B cell (primary cell): ENCODE data around the gene TRPM7. TPM values are rescaled to one million over a fixed set of nuclear protein-coding genes. Genes with fewer than 3 reads are reported as not detected.
A peak's percentile ranks its signal among the peaks of the same experiment; 100 is the strongest.

ENCODE experiments used
- ATAC-seq: fragments of 200-7000 bp; cut with Tn5 transposase; one replicate; pipeline ENCODE4 v1.10.0; 2021; ENCODE audit warnings: low read depth, mild to moderate bottlenecking, moderate number of reproducible peaks, moderate library complexity
- CTCF ChIA-PET: fragments of 350-600 bp; sonication (Branson Sonifier 250); formaldehyde crosslinking; loops from one replicate; lab custom pipeline; 2021; ENCODE audit warnings: antibody characterized with exemption, inconsistent platforms; lab: Charles Lee
- POLR2A ChIA-PET: fragments of 350-600 bp; sonication (Branson Sonifier 250); formaldehyde crosslinking; loops from one replicate; lab custom pipeline; 2021; ENCODE audit warnings: antibody characterized with exemption; lab: Charles Lee
- DNase-seq: peaks from one replicate; pipeline ENCODE4 v3.0.0; 2013
- H2AFZ ChIP-seq: 2 replicates; pipeline ENCODE4 v1.6.1; 2012; ENCODE audit warnings: mild to moderate bottlenecking, low read depth, low read length; ENCODE audit not compliant: insufficient read depth, poor library complexity, severe bottlenecking
- H3K27ac ChIP-seq, 2 donors: 1 replicate in 1 of 2; 2 replicates in 1 of 2; pipeline ENCODE4 v1.5.1; 2012 to 2013; ENCODE audit warnings: low read length in 2 of 2, mild to moderate bottlenecking in 2 of 2, moderate library complexity in 1 of 2
- H3K27me3 ChIP-seq, 4 experiments: fragments of 200-600 bp in 1 of 4; sonication (generic) in 1 of 4; replicated peaks in 1 of 4; 1 replicate in 2 of 4; 2 replicates in 2 of 4; pipeline versions ENCODE4 v1.6.1 to v1.7.0; 2013 to 2016; ENCODE audit warnings: low read length in 3 of 4, mild to moderate bottlenecking in 2 of 4, mixed read lengths in 1 of 4, moderate library complexity in 1 of 4; ENCODE audit not compliant: insufficient read depth in 4 of 4, control insufficient read depth in 3 of 4; ENCODE audit errors: control extremely low read depth in 1 of 4
- H3K36me3 ChIP-seq, 2 experiments: replicated peaks in 1 of 2; 1 replicate in 1 of 2; 2 replicates in 1 of 2; pipeline versions ENCODE4 v1.6.1 to v1.7.1; 2013; ENCODE audit warnings: low read length in 1 of 2; ENCODE audit not compliant: insufficient read depth in 2 of 2, control insufficient read depth in 1 of 2; ENCODE audit errors: control extremely low read depth in 1 of 2, extremely low read depth in 1 of 2
- H3K4me1 ChIP-seq, 2 donors: fragments of 200-600 bp in 1 of 2; sonication (generic) in 1 of 2; 1 replicate in 1 of 2; 2 replicates in 1 of 2; pipeline versions ENCODE4 v1.5.1 to v1.6.1; 2013 to 2017; ENCODE audit warnings: low read length in 2 of 2; ENCODE audit not compliant: control insufficient read depth in 2 of 2, insufficient read depth in 2 of 2
- H3K4me2 ChIP-seq: replicated peaks from 2 replicates; pipeline ENCODE3; 2012; ENCODE audit warnings: mild to moderate bottlenecking, low read depth, low read length; ENCODE audit not compliant: poor library complexity, severe bottlenecking
- H3K4me3 ChIP-seq, 5 experiments: fragments of 200-600 bp in 1 of 5; sonication (generic) in 1 of 5; 1 replicate in 3 of 5; 2 replicates in 2 of 5; pipeline versions ENCODE4 v1.5.1 to v1.7.0; 2011 to 2016; ENCODE audit warnings: low read length in 4 of 5, mild to moderate bottlenecking in 4 of 5, low read depth in 2 of 5, control low read depth in 1 of 5, moderate library complexity in 1 of 5; ENCODE audit not compliant: insufficient read depth in 1 of 5; ENCODE audit errors: control extremely low read depth in 1 of 5, extremely low read depth in 1 of 5
- H3K79me2 ChIP-seq: fragments of 200-600 bp; sonication (generic); one replicate; pipeline ENCODE4 v1.6.0; 2016; ENCODE audit warnings: low read length; ENCODE audit not compliant: control insufficient read depth, insufficient read depth
- H3K9ac ChIP-seq: fragments of 200-600 bp; sonication (generic); 2 replicates; pipeline ENCODE4 v1.6.1; 2017; ENCODE audit warnings: mild to moderate bottlenecking, low read length, moderate library complexity
- H3K9me3 ChIP-seq, 3 donors: one replicate each; pipeline versions ENCODE4 v1.6.1 to v1.7.1; 2013; ENCODE audit warnings: low read length in 2 of 3; ENCODE audit not compliant: control insufficient read depth in 2 of 3, insufficient read depth in 1 of 3; ENCODE audit errors: control extremely low read depth in 1 of 3
- H4K20me1 ChIP-seq: 2 replicates; pipeline ENCODE4 v1.6.0; 2012; ENCODE audit warnings: mild to moderate bottlenecking, low read length; ENCODE audit not compliant: insufficient read depth, control insufficient read depth, poor library complexity, severe bottlenecking
- H3K27ac Mint-ChIP-seq: one replicate; pipeline ENCODE4 v1.8.0; 2021; ENCODE audit warnings: mixed read lengths
- H3K27me3 Mint-ChIP-seq: one replicate; pipeline ENCODE4 v1.8.0; 2021; ENCODE audit warnings: mixed read lengths
- H3K4me1 Mint-ChIP-seq: one replicate; pipeline ENCODE4 v1.8.0; 2021; ENCODE audit warnings: mixed read lengths
- H3K4me3 Mint-ChIP-seq: one replicate; pipeline ENCODE4 v1.8.0; 2021; ENCODE audit warnings: mixed read lengths
- H3K9me3 Mint-ChIP-seq: one replicate; pipeline ENCODE4 v1.8.0; 2022; ENCODE audit warnings: mixed read lengths; ENCODE audit not compliant: insufficient read depth
- CTCF ChIP-seq: fragments of 200-600 bp; IDR thresholded peaks from one replicate; pipeline ENCODE4 v1.8.0; 2022; ENCODE audit warnings: antibody characterized with exemption, mild to moderate bottlenecking
- EZH2 ChIP-seq: IDR thresholded peaks from 2 replicates; pipeline ENCODE4 v1.6.1; 2012; ENCODE audit warnings: borderline replicate concordance, low read depth, mild to moderate bottlenecking, moderate library complexity, low read length; ENCODE audit not compliant: insufficient read depth, poor library complexity, severe bottlenecking
- WGBS: methylation state at CpG from one replicate; pipeline ENCODE4 v1.1.5; 2013; ENCODE audit warnings: missing lambda C conversion rate; ENCODE audit not compliant: insufficient coverage; 5-methylcytosine and 5-hydroxymethylcytosine counted together
- intact Hi-C: fragments of 100-400 bp; cut with micrococcal nuclease; formaldehyde crosslinking; loops from one replicate; pipeline ENCODE4 v1.10.0; 2022
- polyA plus RNA-seq: library from polyadenylated mRNA; depleted of rRNA; stranded (reverse); fragments of >200 nt; gene quantifications from 2 replicates; pipeline ENCODE4 v1.2.3, GENCODE V29; 2012
- total RNA-seq, 2 donors: library from RNA; stranded (reverse); fragments of 120-200 nt in 1 of 2; gene quantifications; 1 replicate in 1 of 2; 2 replicates in 1 of 2; pipeline versions ENCODE4 v1.2.3 to v1.2.4, GENCODE V29; 2013 to 2022

Gene TRPM7
- total and polyA plus RNA-seq, 2 donors (not counting 1 experiment from before 2014, with no cell fraction given), result 12.5 to 77.2 TPM

DNA sequence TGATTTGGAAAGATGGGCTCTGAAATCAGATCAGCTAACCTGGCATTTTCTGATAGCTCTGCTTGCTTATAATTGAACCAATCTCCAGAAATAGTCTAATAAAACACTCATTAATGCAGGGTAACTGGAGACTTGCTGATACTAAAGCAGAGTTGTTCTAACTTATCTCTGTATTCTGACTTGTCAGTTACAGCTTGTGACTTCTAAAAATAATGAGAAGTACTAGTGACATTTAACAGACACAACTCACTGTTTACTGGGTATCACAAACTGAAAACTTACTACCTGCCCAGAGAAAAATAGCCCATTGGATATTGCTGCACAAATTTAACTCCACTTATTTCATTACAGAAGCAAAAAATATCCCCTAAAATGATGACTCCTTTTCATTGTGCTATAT is 24.0 kb upstream of the TRPM7 start:
- H3K27ac ChIP-seq, result peak overlapping the region in 1 of 2 donors; percentile 46
- Mint-ChIP-seq H3K27ac (no peak overlapping the region), H3K4me3 (no peak overlapping the region), H3K9me3 (no peaks in the 10 kb centered on the region), H3K27me3 (no peaks in the 10 kb centered on the region), H3K4me1 (no peaks in the 10 kb centered on the region)
- H3K36me3 ChIP-seq, result peaks cover 10 to 22% of the 10 kb centered on the region in 2 experiments
- ATAC-seq (no peak), DNase-seq (no peak)
- POLR2A ChIA-PET, result no interaction called here
- no peak for TF ChIP-seq EZH2
- no peak for TF ChIP-seq CTCF
- intact Hi-C loops, result no loop called here
- H3K27me3 ChIP-seq, result no peaks in the 10 kb centered on the region
- H3K79me2 ChIP-seq, result no peaks in the 10 kb centered on the region
- H2AFZ ChIP-seq, result no peak overlapping the region
- no peaks in the 10 kb centered on the region for H3K9me3 ChIP-seq
- H3K4me1 ChIP-seq, result no peaks in the 10 kb centered on the region
- H3K9ac ChIP-seq, result no peak overlapping the region
- H4K20me1 ChIP-seq, result no peaks in the 10 kb centered on the region
- no peak overlapping the region for H3K4me3 ChIP-seq
- CTCF ChIA-PET, result no interaction called here
- H3K4me2 ChIP-seq, result no peak overlapping the region

DNA sequence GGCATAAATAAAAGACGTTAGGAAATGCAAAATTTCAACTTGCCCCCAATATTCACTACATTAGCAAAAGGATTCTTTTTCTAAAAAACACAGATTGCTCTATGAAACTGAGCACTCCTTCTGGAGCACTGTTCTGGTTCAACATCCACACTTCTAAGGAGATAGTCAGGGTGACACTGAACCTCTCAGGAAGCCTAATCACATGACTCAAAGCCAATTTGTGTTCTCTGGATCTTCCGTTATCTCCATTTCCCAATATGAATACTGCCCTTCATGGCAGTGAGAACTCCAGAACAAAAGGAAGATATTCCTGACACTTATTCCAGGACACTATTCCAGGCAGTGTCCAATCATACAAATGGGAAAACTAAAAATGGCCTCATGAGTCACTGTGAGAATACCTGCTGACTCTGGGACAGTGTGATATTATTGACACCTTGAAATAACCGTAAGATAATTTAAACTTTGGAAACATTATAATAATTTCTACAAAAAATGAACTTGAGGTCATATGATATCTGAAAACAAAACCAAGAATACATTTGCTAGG is 21.4 kb upstream of the TRPM7 start:
- Mint-ChIP-seq H3K4me3 (no peak overlapping the region), H3K9me3 (no peaks in the 10 kb centered on the region), H3K27me3 (no peaks in the 10 kb centered on the region), H3K4me1 (no peaks in the 10 kb centered on the region), H3K27ac (no peak overlapping the region)
- Histone ChIP-seq H3K27ac (no peak overlapping the region), H3K9me3 (no peaks in the 10 kb centered on the region), H3K4me2 (no peak overlapping the region), H4K20me1 (no peaks in the 10 kb centered on the region), H3K36me3 (peaks cover 10 to 16% of the 10 kb centered on the region in 2 experiments), H3K4me3 (no peak overlapping the region), H3K9ac (no peak overlapping the region), H3K27me3 (no peaks in the 10 kb centered on the region), H2AFZ (no peak overlapping the region), H3K4me1 (no peaks in the 10 kb centered on the region), H3K79me2 (no peaks in the 10 kb centered on the region)
- ChIA-PET CTCF (no interaction called here), POLR2A (no interaction called here)
- DNase-seq (no peak), ATAC-seq (no peak)
- intact Hi-C loops, result no loop called here
- WGBS, result no CpG with 5 or more reads among the region's 3 CpGs
- TF ChIP-seq EZH2, result no peak
- no peak for TF ChIP-seq CTCF
